Stimulated activated CD4-positive, alpha-beta T cell treated with anti-CD3 and anti-CD28 coated beads, Interleukin-15, amount 100 ng/mL, for 1 hour (primary cell): ENCODE measurements around the gene FBXO21.
"Not testable (repeated sequence)": the region's sequence is repeated elsewhere in the genome, so short reads cannot be mapped to it uniquely, and the experiment has no call there.

Experiments used
- DNase-seq, 2 donors: peaks; one replicate each; pipeline ENCODE4 v3.0.0-alpha.2; 2020; ENCODE audit warnings: low read depth in 1 of 2, low spot score in 1 of 2

The FBXO21 gene

GRCh38 chr12:117202556-117202955, 12.3 kb upstream of the FBXO21 start:
- no peak for DNase-seq

- no peak for DNase-seq
Observed at GRCh38 chr12:117202033-117202432, 11.8 kb upstream of the FBXO21 start.

GRCh38 chr12:117199956-117200744, 9.9 kb upstream of the FBXO21 start:
- DNase-seq = not testable (repeated sequence)

GRCh38 chr12:117196334-117196733, 6.1 kb upstream of the FBXO21 start:
- DNase-seq = not testable (repeated sequence)

GRCh38 chr12:117195027-117195426, 4.8 kb upstream of the FBXO21 start:
- not testable (repeated sequence) for DNase-seq

- no peak for DNase-seq
Observed at GRCh38 chr12:117193903-117194302, 3.6 kb upstream of the FBXO21 start.

GRCh38 chr12:117192581-117192980, 2.3 kb upstream of the FBXO21 start:
- not testable (repeated sequence) for DNase-seq

GRCh38 chr12:117192057-117192456, 1.8 kb upstream of the FBXO21 start:
- no peak for DNase-seq

- DNase-seq = peak in 1 of 2 donors; percentile 9
Observed at GRCh38 chr12:117189725-117190209, 503 bp downstream of the FBXO21 start.

GRCh38 chr12:117188961-117189724, 1.1 kb downstream of the FBXO21 start:
- DNase-seq = no peak

GRCh38 chr12:117188121-117188665, 2.1 kb downstream of the FBXO21 start:
- DNase-seq = no peak

- DNase-seq = no peak
Observed at GRCh38 chr12:117187421-117187820, 2.8 kb downstream of the FBXO21 start.

- DNase-seq = no peak
Observed at GRCh38 chr12:117182866-117183265, 7.4 kb downstream of the FBXO21 start.

GRCh38 chr12:117181468-117181843, 8.8 kb downstream of the FBXO21 start:
- not testable (repeated sequence) for DNase-seq

- DNase-seq = no peak
Observed at GRCh38 chr12:117180758-117181467, 9.4 kb downstream of the FBXO21 start.

- DNase-seq = no peak
Observed at GRCh38 chr12:117178745-117179144, 11.5 kb downstream of the FBXO21 start.

- DNase-seq = no peak
Observed at GRCh38 chr12:117178301-117178700, 12.0 kb downstream of the FBXO21 start.

- DNase-seq = no peak
Observed at GRCh38 chr12:117172168-117172567, 18.1 kb downstream of the FBXO21 start.

- no peak for DNase-seq
Observed at GRCh38 chr12:117171499-117172162, 18.6 kb downstream of the FBXO21 start.

- no peak for DNase-seq
Observed at GRCh38 chr12:117169548-117169947, 20.7 kb downstream of the FBXO21 start.

- no peak for DNase-seq
Observed at GRCh38 chr12:117168976-117169375, 21.3 kb downstream of the FBXO21 start.
